ENCODE measurements around the gene PJVK. TPM values are rescaled to one million over a fixed set of nuclear protein-coding genes. Genes with fewer than 3 reads are reported as not detected.
A peak's percentile ranks its signal among the peaks of the same experiment; 100 is the strongest.

Gene PJVK
- total and polyA plus RNA-seq, 2 experiments from 2014 or later = 1.6 to 2.1 TPM

- Mint-ChIP-seq H3K27ac (no peak overlapping the region), H3K4me1 (peaks cover 11% of the 10 kb centered on the region), H3K9me3 (no peaks in the 10 kb centered on the region), H3K36me3 (ENCODE audit: low read depth) (no peaks in the 10 kb centered on the region), H3K4me3 (no peak overlapping the region), H3K27me3 (ENCODE audit: insufficient read depth, low read depth, poor library complexity) (peaks cover 5% of the 10 kb centered on the region)
- Histone ChIP-seq H3K4me2 (no peak overlapping the region), H3K9me2 (ENCODE audit: insufficient read depth) (no peaks in the 10 kb centered on the region), H3K4me1 (ENCODE audit: insufficient read depth) (no peaks in the 10 kb centered on the region), H3K27me3 (ENCODE audit: insufficient read depth) (no peaks in the 10 kb centered on the region), H3K4me3 (no peak overlapping the region), H2AFZ (no peak overlapping the region), H3K79me2 (replicated peaks; ENCODE audit: insufficient read depth) (peaks cover 7% of the 10 kb centered on the region; the same call in 1 of the 2 replicates), H3K27ac (ENCODE audit: low read depth) (no peak overlapping the region), H3K36me3 (ENCODE audit: insufficient read depth) (no peaks in the 10 kb centered on the region), H3F3A (replicated peaks; ENCODE audit: low read depth) (no peaks in the 10 kb centered on the region), H4K20me1 (replicated peaks; ENCODE audit: insufficient read depth) (no peaks in the 10 kb centered on the region)
- no peak for TF ChIP-seq EZH2 (IDR thresholded peaks at IDR 0.05; ENCODE audit: low read depth, unreplicated experiment)
- ATAC-seq (no peak), DNase-seq (ENCODE audit: low spot score) (no peak)
Observed at GRCh38 chr2:178418426-178418825, 32.8 kb upstream of the PJVK start.

GRCh38 chr2:178419123-178419522, 32.1 kb upstream of the PJVK start:
- Histone ChIP-seq H3K27ac (ENCODE audit: low read depth) (no peak overlapping the region), H3K79me2 (replicated peaks; ENCODE audit: insufficient read depth) (peaks cover 7% of the 10 kb centered on the region), H2AFZ (no peak overlapping the region), H3K4me3 (no peak overlapping the region), H3K9me2 (ENCODE audit: insufficient read depth) (no peaks in the 10 kb centered on the region), H3K4me1 (ENCODE audit: insufficient read depth) (no peaks in the 10 kb centered on the region), H3K4me2 (no peak overlapping the region), H4K20me1 (replicated peaks; ENCODE audit: insufficient read depth) (no peaks in the 10 kb centered on the region), H3K36me3 (ENCODE audit: insufficient read depth) (no peaks in the 10 kb centered on the region), H3K27me3 (ENCODE audit: insufficient read depth) (no peaks in the 10 kb centered on the region), H3F3A (replicated peaks; ENCODE audit: low read depth) (no peaks in the 10 kb centered on the region)
- no peak for TF ChIP-seq JUNB (IDR thresholded peaks at IDR 0.05; ENCODE audit: unreplicated experiment)
- TF ChIP-seq CTCF (conservative IDR thresholded peaks at IDR 0.05; ENCODE audit: low read depth in 2 of 2) = peak; percentile 33 to 34; a peak in 3 of 4 replicates
- no peak for TF ChIP-seq EZH2 (IDR thresholded peaks at IDR 0.05; ENCODE audit: low read depth, unreplicated experiment)
- peaks cover 10% of the 10 kb centered on the region for H3K4me1 Mint-ChIP-seq
- no peak overlapping the region for H3K4me3 Mint-ChIP-seq
- ATAC-seq = no peak
- no peaks in the 10 kb centered on the region for H3K9me3 Mint-ChIP-seq
- DNase-seq (ENCODE audit: low spot score) = no peak
- H3K27ac Mint-ChIP-seq = no peak overlapping the region
- peaks cover 2% of the 10 kb centered on the region for H3K27me3 Mint-ChIP-seq (ENCODE audit: insufficient read depth, low read depth, poor library complexity)
- no peaks in the 10 kb centered on the region for H3K36me3 Mint-ChIP-seq (ENCODE audit: low read depth)

- ATAC-seq = no peak
- Mint-ChIP-seq H3K36me3 (ENCODE audit: low read depth) (peaks cover 6% of the 10 kb centered on the region; the same call in 2 of the 3 replicates), H3K9me3 (peaks cover 3% of the 10 kb centered on the region; the same call in 1 of the 3 replicates), H3K27me3 (ENCODE audit: insufficient read depth, low read depth, poor library complexity) (peaks cover 2% of the 10 kb centered on the region), H3K4me3 (no peak overlapping the region), H3K27ac (peak overlapping the region; percentile 63; the same call in 1 of the 2 replicates), H3K4me1 (peaks cover 5% of the 10 kb centered on the region; the same call in 2 of the 3 replicates)
- TF ChIP-seq CREB1 (CRISPR knock-in tag; IDR thresholded peaks at IDR 0.05; ENCODE audit: low read depth) (no peak), POLR2AphosphoS5 (IDR thresholded peaks at IDR 0.05; ENCODE audit: low read depth) (no peak), STAT1 (IDR thresholded peaks at IDR 0.05; ENCODE audit: unreplicated experiment) (no peak), JUNB (IDR thresholded peaks at IDR 0.05; ENCODE audit: unreplicated experiment) (no peak), EZH2phosphoT487 (IDR thresholded peaks at IDR 0.05; ENCODE audit: unreplicated experiment) (no peak), NANOG (IDR thresholded peaks at IDR 0.05; ENCODE audit: borderline replicate concordance) (no peak)
- DNase-seq (ENCODE audit: low spot score) = no peak
- no peak overlapping the region for H3K27ac ChIP-seq (ENCODE audit: low read depth)
- H2AFZ ChIP-seq = no peak overlapping the region
- H3K36me3 ChIP-seq (ENCODE audit: insufficient read depth) = no peaks in the 10 kb centered on the region
- H4K20me1 ChIP-seq (replicated peaks; ENCODE audit: insufficient read depth) = no peaks in the 10 kb centered on the region
- no peak overlapping the region for H3K4me3 ChIP-seq
- no peak overlapping the region for H3K4me2 ChIP-seq
- peaks cover 7% of the 10 kb centered on the region for H3K79me2 ChIP-seq (replicated peaks; ENCODE audit: insufficient read depth)
- H3K27me3 ChIP-seq (ENCODE audit: insufficient read depth) = no peaks in the 10 kb centered on the region
- no peaks in the 10 kb centered on the region for H3K9me2 ChIP-seq (ENCODE audit: insufficient read depth)
- H3F3A ChIP-seq (replicated peaks; ENCODE audit: low read depth) = no peaks in the 10 kb centered on the region
- no peaks in the 10 kb centered on the region for H3K4me1 ChIP-seq (ENCODE audit: insufficient read depth)
Observed at GRCh38 chr2:178420463-178420999, 30.6 kb upstream of the PJVK start.

Measured in GM23338 (cell line).